ENCODE data around the gene SCG3.

Gene SCG3

GRCh38 chr15:51731549-51732267 lies 50.4 kb downstream of the SCG3 start:
- DNase-seq = peak; percentile 36

DNA sequence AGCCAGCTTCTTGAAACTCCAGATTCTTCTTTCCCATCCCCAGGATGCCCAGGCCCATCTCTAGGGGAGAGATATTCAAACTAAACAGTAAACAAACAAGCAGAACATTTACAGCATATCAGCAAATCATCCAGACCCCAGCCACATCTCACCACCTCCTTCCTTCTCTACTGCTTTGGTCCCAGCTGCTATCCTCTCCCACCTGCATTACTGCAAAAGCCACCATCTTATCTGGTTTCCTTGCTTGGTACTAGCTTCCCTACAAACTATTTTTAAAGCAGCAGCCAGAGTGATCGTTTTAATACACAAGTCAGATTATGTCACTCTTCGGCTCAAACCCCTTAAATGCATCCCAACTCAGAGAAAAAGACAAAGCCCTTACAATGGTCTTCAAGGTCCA lies 51.3 kb downstream of the SCG3 start:
- no peak for DNase-seq

DNA sequence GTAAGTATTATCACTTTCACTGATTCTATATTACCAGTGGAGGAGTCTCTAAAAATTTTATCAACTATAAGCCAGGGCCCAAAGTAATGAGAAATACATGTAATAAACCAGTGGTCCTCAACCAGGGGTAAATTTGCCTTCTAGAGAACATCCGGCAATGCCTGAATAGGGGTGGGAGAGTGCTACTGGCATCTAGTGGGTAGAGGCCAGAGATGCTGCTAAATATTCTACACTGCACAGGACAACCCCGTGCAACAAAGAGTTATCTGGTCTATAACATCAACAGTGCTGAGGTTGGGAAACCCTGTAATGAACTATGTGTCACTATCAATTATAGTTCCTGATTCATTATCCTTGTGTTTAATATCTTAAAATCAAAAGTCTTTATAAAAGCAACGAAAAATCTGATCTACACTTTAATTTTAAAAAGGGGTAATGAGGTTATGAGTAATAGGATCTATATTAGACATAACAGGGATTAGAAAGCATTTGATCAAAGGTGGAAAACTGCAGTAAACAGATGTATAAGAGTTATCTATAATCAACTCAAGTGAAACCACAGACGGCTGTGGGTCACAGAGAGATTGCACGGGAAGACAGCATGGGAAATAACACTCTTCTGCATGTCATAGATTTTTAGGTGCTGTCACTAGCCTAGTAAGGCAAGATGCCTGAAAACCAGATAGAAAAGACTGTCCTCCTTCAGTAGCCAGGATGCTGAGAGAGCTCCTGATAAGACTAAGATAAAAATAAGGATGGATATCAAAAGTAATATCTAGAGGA lies 54.1 kb downstream of the SCG3 start:
- DNase-seq = peak; percentile 46

DNA sequence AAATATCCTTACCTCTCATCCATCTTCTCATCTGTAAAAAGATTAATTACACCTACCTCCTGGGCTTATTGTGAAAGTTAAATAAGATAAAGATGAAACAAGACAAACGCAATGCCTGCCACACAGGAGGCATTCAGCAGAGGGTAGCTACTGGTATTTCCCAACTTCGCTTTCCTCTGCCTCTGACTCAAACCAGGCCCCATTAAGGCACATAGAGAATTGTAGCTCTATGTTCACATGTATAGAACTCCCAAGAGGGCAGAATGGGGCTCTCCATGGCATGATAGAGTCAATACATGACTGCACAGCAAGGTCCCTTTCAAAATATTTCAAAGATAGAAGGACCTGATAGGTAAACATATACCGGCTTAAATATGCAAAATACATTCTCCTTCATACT lies 54.8 kb downstream of the SCG3 start:
- DNase-seq = peak; percentile 38

DNA sequence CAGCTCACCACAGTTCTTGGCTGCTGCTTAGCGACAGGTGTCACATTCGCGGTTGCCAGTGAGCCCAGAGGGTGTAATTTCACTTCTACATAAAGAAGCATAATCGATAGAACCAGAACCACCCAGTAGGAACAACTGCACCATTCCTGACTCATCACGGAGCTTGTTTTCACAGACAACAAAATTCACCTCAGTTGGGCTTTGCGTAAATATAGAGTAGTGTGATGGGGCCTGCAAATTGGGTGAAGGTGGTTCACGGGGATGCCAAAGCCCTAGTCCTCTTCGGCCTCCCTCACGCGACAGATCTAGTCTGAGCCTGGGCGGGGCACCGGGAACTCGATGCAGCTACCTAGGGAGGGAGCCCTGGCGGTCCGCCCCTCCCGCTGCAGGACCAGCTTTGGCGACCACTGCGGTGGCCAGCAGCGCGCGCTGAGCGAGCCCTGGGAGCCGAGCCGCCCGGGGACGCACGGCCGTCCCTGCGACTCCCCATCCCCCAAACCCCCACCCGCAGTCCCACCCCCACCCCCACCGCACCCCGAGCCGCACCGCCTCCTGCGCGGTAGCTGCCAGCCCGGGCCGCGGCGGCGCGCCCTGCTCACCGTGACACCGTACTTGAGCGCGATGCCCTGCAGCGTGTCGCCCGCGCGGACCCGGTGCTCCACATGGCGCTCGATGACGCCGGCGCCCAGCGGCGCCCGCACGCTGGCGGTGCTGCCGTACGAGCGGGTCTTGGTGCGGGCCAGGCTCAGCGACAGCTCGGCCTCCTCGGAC lies 55.6 kb downstream of the SCG3 start:
- peak; percentile 66 for DNase-seq

DNA sequence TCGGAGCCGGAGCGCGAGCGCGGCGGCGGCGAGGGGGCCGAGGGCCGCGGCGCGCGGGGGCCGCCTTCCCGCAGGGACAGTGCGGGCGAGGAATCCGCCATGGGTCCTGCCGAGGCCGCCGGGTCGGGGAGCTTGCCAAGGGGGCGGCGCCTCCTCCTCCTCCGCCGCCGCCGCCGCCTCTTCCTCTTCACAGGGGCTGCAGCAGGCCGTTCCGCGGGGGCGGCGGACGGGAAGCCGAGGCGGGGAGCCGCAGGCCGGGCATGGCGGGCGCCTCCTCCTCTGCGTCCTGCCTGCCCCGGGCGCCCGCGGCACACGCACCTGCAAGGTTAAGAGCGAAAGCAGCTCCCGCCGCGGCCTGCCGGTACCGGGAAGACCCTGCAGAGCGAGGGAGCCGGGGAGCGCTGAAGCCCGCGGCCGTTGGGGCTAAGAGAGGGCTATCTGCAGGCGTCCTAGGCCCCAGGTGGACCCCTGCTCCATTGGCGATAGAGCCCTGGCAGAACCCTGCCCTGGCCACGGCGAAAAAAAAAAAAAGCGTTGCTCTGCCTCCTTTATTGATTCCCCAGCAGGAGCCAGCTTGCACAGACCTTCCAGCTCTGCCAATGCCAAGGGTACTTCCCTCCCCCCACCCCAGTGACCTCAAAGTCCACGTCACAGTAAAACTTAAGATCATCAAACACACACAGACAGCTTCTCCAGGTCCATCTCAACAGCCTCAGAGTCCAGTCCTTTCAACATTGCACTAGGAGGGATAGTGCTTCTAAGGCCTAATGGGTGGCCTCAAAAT lies 56.4 kb downstream of the SCG3 start, which contains the start of gene LYSMD2:
TSS of gene LYSMD2 (minus strand) at position 134 of the 784 bp plus-strand sequence. CDS start at position 101, 33 bp downstream.
- DNase-seq = peak; percentile 64

GRCh38 chr15:51738553-51738952 lies 57.2 kb downstream of the SCG3 start:
- DNase-seq = no peak

DNA sequence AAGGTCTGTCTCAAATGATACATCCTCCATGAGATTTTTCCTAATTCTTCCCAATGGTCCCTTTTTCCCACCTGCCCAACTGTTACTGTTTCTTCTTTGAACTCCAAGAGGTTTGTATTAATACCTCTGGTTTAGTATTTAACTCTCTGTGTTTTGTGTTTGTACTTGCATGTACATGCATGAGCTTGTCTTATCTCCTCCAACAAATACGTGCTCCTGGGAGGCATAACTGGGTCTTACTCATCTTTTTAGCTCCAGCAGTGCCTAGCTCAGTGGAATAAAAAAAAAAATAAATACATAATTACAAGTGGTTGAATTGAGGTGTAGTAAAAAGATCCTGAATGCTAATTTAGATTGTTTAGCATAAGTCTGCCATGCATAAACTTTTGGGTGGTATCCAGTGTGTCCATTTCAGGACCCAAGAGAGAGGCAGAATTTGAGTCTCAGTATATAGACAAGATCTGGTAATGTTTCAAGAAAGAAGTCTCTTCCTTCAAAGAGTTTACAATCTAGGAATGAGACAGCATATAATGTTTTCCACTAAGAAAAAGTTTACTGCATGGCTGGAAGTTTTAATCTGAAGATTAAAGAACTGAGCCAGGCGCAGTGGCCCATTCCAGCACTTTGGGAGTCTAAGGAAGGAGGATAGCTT lies 57.9 kb downstream of the SCG3 start:
- no peak for DNase-seq

- no peak for DNase-seq
These were observed 68.0 kb downstream of the SCG3 start for GRCh38 chr15:51749307-51749706.

DNA sequence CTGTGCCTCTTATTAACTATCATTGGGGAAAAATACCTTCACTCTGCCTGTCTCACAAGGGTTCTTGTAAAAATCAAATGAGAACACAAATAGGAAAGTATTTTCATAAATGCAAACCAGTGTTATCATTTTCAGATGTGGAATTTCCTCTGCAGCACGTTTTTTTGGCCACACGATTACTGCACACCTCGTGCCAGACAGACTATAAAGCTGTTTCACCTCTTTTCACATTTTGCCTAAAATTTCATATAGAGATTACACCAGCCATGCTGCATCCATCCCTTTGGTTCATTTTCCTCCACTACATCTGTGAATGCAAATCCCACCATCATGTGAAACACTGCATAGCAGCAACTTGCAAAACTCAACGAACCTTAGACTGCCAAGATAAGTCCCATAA lies 68.9 kb downstream of the SCG3 start:
- DNase-seq = no peak

DNA sequence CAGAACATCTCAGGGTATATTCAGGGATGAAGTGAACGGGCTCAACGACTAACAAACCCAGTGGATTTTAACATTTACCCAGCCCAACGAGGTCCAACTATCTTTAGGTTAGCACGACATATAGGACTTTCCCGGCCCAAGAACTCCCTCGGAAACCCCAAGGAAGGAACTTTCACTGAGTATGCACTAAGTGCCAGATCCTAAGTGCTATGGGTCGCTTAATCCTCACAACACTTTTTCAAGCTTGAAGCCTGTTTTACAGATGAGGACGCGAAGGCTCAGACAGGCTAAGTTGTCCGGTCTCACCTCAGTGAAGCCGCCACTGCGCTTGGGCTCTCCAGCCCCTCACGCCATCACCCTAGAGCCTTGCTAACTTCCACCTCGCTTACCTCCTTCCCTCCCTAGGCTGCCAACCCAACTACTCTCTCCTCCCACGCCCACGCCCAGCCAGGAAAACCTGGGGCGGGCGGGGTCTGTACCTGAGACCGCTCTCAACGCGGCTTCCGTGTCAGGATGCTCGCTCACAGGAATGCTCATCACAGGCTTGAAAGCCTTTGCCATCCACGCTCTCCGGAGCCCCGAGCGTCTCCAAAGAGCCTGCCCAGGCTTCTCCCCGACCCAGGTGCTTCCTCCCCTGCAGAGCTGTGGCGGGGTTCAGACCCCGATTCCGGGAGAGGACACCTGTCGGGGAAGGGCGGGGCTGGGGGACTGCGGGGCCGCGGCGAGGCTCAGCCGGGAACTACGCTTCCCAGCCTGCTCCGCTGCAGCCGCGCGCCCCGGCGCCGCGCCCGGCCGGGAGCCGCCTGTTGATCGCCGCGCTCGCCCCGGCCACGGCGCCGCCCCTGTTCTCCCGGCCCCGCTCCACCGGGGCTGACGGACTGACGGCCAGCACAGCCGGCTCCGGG lies 69.7 kb downstream of the SCG3 start, which contains the start of gene TMOD2:
TSS of gene TMOD2 (plus strand) at position 806 of the 905 bp plus-strand sequence. CDS start 14,845 bp downstream, outside the sequence.
- DNase-seq = peak; percentile 53

DNA sequence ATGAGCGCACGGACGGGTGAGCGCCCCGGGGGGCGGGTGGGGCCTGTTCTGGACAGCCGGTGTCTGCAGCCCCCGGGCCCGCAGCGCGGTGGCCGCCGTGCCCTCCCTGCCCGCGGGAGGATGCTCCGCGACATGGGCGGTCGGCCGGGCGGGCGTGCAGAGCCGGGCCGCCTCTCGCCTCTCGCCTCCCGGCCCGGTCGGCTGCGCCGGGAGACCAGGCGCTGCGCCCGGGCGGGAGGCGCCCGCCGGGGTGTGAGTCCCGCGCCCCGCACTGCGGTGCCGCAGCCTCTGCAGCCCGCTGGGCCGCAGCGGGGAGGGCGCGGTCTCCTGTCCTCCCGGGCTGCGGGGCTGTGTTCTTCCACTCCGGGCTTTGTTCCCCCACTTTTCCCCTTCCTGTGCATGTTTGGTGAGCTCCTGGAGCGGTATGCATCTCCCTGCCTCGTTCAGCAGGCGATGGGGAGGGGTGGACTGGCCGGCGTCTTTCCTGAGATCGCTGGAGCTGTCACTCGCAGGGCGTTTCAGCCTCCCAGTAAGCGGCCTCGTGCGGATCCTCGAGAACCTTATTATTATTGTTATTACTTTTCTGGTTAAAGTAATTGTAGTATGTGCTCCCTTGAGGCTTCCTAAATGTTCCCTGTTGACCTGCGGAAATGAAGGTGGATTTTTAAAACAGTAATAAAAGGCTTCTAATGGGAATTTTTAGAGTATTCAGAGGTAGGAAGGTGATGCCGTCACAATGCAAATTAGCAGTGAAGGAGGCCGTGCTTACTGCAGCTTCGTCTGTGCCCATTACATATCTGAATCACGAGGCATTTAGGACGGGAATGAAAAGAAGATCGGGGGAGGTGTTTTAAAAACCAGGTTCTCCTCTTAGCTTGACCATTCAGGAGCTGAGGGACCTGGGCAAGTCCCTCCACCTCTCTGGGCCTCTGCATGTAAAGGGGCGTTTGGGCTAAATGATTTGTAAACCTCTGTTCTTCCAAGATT lies 70.7 kb downstream of the SCG3 start:
- DNase-seq = peak; percentile 20

DNA sequence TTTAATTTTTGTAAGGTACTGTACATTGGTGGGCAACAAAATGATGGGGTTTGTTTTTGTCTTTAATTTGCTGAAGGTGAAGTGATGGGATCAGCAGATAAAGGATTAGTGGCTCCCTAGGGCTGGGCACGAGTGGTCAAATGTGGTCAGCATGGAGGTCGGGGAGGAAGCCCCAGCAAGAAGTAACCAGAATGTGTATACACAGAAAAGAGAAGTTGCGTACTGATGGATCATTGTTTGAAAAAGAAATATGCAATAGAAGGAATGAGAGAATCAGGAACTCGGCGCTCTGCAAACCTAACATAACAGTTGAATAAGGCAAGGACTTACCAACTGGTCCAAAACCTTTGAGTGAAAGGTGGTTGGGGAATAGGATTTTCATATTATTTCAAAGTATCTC lies 71.6 kb downstream of the SCG3 start:
- DNase-seq = no peak

- no peak for DNase-seq
These were observed 73.0 kb downstream of the SCG3 start for GRCh38 chr15:51754267-51754666.

DNA sequence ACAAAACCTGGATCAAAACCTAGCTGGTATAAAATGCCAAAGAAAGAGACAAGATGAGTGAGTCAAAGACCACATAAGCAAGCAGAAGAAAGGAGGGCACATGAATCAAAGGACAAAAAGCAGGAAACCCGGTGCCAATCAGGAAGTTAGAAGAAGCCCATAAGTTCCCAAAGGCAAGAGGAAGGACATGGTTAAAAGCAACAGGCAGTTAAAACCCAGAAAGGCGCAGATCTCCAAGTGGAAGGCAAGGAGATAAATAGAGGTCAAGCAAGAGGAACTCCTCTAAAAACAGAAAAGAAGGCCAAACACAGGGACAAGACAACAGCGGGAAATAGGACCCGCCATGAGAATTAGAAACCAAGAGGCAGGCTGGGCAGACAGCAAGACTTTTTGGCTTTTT lies 74.5 kb downstream of the SCG3 start:
- no peak for DNase-seq

DNA sequence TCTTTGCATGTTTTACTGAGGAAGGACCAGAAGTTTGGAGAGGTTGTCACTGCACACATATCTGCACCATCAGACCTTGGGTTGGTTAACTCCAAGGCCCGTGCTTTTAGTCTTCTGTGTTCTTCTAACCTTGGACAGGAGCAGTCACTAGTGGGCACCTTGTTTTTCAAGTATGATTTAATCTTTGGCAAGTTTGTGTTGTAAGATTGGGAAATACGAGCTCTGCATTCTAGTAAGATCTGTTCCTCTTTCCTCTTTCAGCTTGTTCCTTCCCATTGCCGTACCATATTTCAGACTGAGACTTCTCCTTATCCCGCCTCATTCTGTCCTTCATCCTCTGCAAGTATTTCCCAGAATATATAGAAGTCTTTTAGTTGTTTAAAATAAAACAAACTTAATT lies 75.2 kb downstream of the SCG3 start:
- no peak for DNase-seq

DNA sequence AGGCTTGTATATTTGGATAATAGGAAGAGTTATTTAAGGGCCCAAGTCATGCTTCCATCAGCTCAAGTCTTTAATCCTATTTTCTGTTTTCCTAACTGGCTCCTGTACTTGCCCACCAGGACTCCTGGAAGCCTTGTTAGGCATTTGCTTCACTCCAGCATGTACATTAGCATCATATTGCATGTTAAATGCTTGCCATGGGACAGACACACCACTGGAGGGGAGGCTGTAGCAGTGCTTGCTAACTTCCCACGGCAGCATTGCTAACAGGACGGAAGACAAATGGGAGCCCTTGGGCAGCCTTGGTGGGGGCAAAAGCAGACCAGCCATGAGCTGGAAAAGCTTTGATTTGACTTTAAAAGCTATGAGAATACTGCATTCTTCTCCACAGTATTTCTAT lies 76.1 kb downstream of the SCG3 start:
- no peak for DNase-seq

DNA sequence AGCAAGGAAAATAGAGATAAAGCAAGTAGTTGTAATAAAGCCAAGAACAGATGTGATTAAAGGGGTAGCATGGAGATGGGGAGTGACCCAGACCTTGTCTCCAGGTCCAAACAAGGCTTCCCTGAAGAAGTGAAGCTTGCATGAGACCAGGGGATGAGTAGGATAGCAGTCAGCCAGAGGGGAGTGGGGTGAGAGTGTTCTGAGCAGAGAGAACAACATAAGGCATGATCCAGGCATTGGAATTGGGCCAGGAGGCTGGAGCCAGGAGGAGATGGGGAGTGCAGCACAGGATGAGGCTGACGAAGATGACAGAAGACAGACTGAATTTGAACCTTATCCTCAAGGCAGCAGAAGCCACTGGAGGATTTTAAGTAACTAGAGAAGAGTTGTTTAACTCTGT lies 77.3 kb downstream of the SCG3 start:
- no peak for DNase-seq

GRCh38 chr15:51759557-51760070 lies 78.3 kb downstream of the SCG3 start:
- no peak for DNase-seq
